Measurements from ENCODE around the gene TACC2. TPM values are rescaled to one million over a fixed set of nuclear protein-coding genes. Genes with fewer than 3 reads are reported as not detected.

The TACC2 gene
- total RNA-seq, 1 donor from 2014 or later, result 76.4 TPM

DNA sequence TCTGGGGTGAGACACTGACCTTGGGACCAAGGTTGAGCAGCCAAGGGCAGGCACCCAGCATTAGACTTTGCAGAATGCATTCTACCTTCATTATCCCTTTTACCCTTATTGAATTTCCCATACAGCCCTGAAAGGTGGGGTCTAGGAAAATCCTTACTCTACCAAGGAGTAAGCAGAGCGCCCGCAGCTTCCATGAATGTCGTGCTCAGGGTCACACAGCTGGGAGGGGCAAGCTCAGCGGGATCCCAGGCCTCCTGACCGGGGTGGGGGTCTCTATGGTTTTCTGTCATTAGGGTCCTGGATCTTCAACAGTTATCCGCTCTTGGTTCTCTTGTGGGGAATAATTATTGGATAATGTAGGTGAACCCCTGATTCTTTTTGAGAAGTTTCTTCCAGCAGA is 251.4 kb downstream of the TACC2 start:
- Histone ChIP-seq H3K27me3 (no peaks in the 10 kb centered on the region), H3K4me3 (no peak overlapping the region), H3K4me1 (peaks cover 10% of the 10 kb centered on the region), H3K27ac (no peak overlapping the region), H3K9me3 (no peaks in the 10 kb centered on the region), H3K36me3 (peaks cover 0 to 64% of the 10 kb centered on the region in 2 donors)
- intact Hi-C loops (cut with DNase I), result no loop called here
- TF ChIP-seq POLR2AphosphoS5 (IDR thresholded peaks at IDR 0.05; ENCODE audit: insufficient read depth in 1 of 2, low read depth in 1 of 2) (no peak), POLR2A (IDR thresholded peaks at IDR 0.05) (no peak)
- TF ChIP-seq, protein P1, sequence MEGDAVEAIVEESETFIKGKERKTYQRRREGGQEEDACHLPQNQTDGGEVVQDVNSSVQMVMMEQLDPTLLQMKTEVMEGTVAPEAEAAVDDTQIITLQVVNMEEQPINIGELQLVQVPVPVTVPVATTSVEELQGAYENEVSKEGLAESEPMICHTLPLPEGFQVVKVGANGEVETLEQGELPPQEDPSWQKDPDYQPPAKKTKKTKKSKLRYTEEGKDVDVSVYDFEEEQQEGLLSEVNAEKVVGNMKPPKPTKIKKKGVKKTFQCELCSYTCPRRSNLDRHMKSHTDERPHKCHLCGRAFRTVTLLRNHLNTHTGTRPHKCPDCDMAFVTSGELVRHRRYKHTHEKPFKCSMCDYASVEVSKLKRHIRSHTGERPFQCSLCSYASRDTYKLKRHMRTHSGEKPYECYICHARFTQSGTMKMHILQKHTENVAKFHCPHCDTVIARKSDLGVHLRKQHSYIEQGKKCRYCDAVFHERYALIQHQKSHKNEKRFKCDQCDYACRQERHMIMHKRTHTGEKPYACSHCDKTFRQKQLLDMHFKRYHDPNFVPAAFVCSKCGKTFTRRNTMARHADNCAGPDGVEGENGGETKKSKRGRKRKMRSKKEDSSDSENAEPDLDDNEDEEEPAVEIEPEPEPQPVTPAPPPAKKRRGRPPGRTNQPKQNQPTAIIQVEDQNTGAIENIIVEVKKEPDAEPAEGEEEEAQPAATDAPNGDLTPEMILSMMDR (IDR thresholded peaks at IDR 0.05), result no peak
- DNase-seq (ENCODE audit: extremely low spot score in 2 of 2), result no peak

- Histone ChIP-seq H3K4me1 (peaks cover 10% of the 10 kb centered on the region), H3K9me3 (no peaks in the 10 kb centered on the region), H3K27me3 (no peaks in the 10 kb centered on the region), H3K4me3 (no peak overlapping the region), H3K27ac (no peak overlapping the region), H3K36me3 (peaks cover 0 to 66% of the 10 kb centered on the region in 2 donors)
- no peak for DNase-seq (ENCODE audit: extremely low spot score in 2 of 2)
- TF ChIP-seq, protein P1 (IDR thresholded peaks at IDR 0.05), result no peak
- TF ChIP-seq POLR2AphosphoS5 (IDR thresholded peaks at IDR 0.05; ENCODE audit: insufficient read depth in 1 of 2, low read depth in 1 of 2) (no peak), POLR2A (IDR thresholded peaks at IDR 0.05) (no peak)
- intact Hi-C loops (cut with DNase I), result no loop called here
Observed at GRCh38 chr10:122241836-122242235, 252.9 kb downstream of the TACC2 start.

- peaks cover 10% of the 10 kb centered on the region for H3K4me1 ChIP-seq
- no peaks in the 10 kb centered on the region for H3K9me3 ChIP-seq
- H3K27me3 ChIP-seq, result no peaks in the 10 kb centered on the region
- DNase-seq (ENCODE audit: extremely low spot score in 2 of 2), result no peak
- intact Hi-C loops (cut with DNase I), result no loop called here
- H3K4me3 ChIP-seq, result no peak overlapping the region
- TF ChIP-seq, protein P1 (IDR thresholded peaks at IDR 0.05), result no peak
- TF ChIP-seq POLR2A (IDR thresholded peaks at IDR 0.05), result no peak
- no peak for TF ChIP-seq POLR2AphosphoS5 (IDR thresholded peaks at IDR 0.05; ENCODE audit: insufficient read depth in 1 of 2, low read depth in 1 of 2)
- peaks cover 0 to 51% of the 10 kb centered on the region in 2 donors for H3K36me3 ChIP-seq
- H3K27ac ChIP-seq, result peak overlapping the region; percentile 26
Observed at GRCh38 chr10:122243550-122243949, 254.6 kb downstream of the TACC2 start.

GRCh38 chr10:122244001-122244975 is 255.3 kb downstream of the TACC2 start:
- Histone ChIP-seq H3K4me3 (no peak overlapping the region), H3K9me3 (no peaks in the 10 kb centered on the region), H3K27ac (peak overlapping the region; percentile 26), H3K36me3 (peaks cover 0 to 51% of the 10 kb centered on the region in 2 donors), H3K4me1 (peaks cover 10% of the 10 kb centered on the region), H3K27me3 (no peaks in the 10 kb centered on the region)
- intact Hi-C loops (cut with DNase I), result no loop called here
- TF ChIP-seq POLR2AphosphoS5 (IDR thresholded peaks at IDR 0.05; ENCODE audit: insufficient read depth in 1 of 2, low read depth in 1 of 2) (no peak), POLR2A (IDR thresholded peaks at IDR 0.05) (no peak)
- TF ChIP-seq, protein P1 (IDR thresholded peaks at IDR 0.05), result no peak
- no peak for DNase-seq (ENCODE audit: extremely low spot score in 2 of 2)

DNA sequence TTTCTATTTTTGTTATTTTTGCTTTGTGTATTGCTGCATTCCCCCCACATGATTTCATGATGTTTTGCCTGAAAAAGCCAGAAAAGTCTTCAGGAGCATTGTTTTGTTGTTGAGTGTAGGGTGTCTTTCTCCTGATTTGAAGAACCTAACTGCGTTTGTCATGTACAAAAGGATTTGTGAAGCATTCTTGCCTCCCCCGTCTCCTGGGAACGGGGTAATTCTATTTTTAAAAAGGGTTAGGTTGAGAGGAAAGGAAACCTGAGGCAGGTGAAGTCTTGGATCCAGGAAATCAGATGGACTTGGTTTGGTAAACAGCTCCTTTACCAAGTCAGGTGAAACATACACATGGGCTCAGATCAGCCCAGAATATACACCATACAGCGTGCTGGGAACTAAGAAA is 256.2 kb downstream of the TACC2 start:
- H3K27me3 ChIP-seq, result no peaks in the 10 kb centered on the region
- H3K4me3 ChIP-seq, result no peak overlapping the region
- H3K4me1 ChIP-seq, result peaks cover 10% of the 10 kb centered on the region
- intact Hi-C loops (cut with DNase I), result no loop called here
- DNase-seq (ENCODE audit: extremely low spot score in 2 of 2), result no peak
- TF ChIP-seq, protein P1 (IDR thresholded peaks at IDR 0.05), result no peak
- TF ChIP-seq POLR2AphosphoS5 (IDR thresholded peaks at IDR 0.05; ENCODE audit: insufficient read depth in 1 of 2, low read depth in 1 of 2), result no peak
- no peak for TF ChIP-seq POLR2A (IDR thresholded peaks at IDR 0.05)
- H3K36me3 ChIP-seq, result peaks cover 0 to 49% of the 10 kb centered on the region in 2 donors
- no peak overlapping the region for H3K27ac ChIP-seq
- H3K9me3 ChIP-seq, result no peaks in the 10 kb centered on the region

All from vagina (tissue), 2 donors.